Ovary (tissue), 10 donors: ENCODE measurements around the gene CENPVL2. TPM values are rescaled to one million over a fixed set of nuclear protein-coding genes. Genes with fewer than 3 reads are reported as not detected.
"Not testable (repeated sequence)": the region's sequence is repeated elsewhere in the genome, so short reads cannot be mapped to it uniquely, and the experiment has no call there.

ENCODE experiments used
- DNase-seq, 5 donors: peaks; one replicate each; pipeline ENCODE4 v3.0.0-alpha.2; 2019 to 2020
- H3K27ac ChIP-seq, 2 donors: fragments of 200-600 bp; one replicate each; pipeline versions ENCODE4 v1.5.1 to v1.8.0; 2019 to 2022
- H3K27me3 ChIP-seq: fragments of 200-600 bp; one replicate; pipeline ENCODE4 v1.8.0; 2022
- H3K36me3 ChIP-seq: fragments of 200-600 bp; sonication (generic); one replicate; pipeline ENCODE4 v1.5.1; 2019
- H3K4me1 ChIP-seq: one replicate; pipeline ENCODE4 v1.8.1; 2013; ENCODE audit warnings: mild to moderate bottlenecking, moderate library complexity; ENCODE audit not compliant: insufficient read depth
- H3K4me3 ChIP-seq: fragments of 200-600 bp; sonication (generic); one replicate; pipeline ENCODE4 v1.5.1; 2017
- H3K9me3 ChIP-seq, 2 donors: fragments of 200-600 bp in 1 of 2; sonication (generic) in 1 of 2; one replicate each; pipeline versions ENCODE4 v1.5.1 to v1.8.1; 2013 to 2019; ENCODE audit warnings: mild to moderate bottlenecking in 1 of 2, moderate library complexity in 1 of 2
- CTCF ChIP-seq, 3 donors: fragments of 450-650 bp in 2 of 3; fragments of 200-600 bp in 1 of 3; IDR thresholded peaks; one replicate each; pipeline versions ENCODE4 v1.5.1 to v1.8.0; 2016 to 2022; ENCODE audit warnings: antibody characterized with exemption in 3 of 3, mild to moderate bottlenecking in 1 of 3
- EP300 ChIP-seq: sonication (generic); formaldehyde crosslinking; IDR thresholded peaks from one replicate; pipeline ENCODE4 v1.6.1; 2017; ENCODE audit warnings: antibody characterized with exemption
- POLR2A ChIP-seq: fragments of 450-650 bp; IDR thresholded peaks from one replicate; pipeline ENCODE4 v1.6.1; 2017; ENCODE audit warnings: antibody characterized with exemption, mild to moderate bottlenecking, moderate library complexity
- WGBS, 3 donors: extraction: QIAGEN DNeasy Blood & Tissue Kit in 1 of 3; methylation state at CpG; one replicate each; pipeline versions ENCODE4 v1.1.5 to v1.1.7; 2013 to 2017; 5-methylcytosine and 5-hydroxymethylcytosine counted together
- intact Hi-C, 4 donors: fragments of 100-400 bp; cut with DNase I; formaldehyde crosslinking; loops; one replicate each; pipeline versions ENCODE4 v1.11.0 to v1.15.1; 2022 to 2023
- long read RNA-seq, 3 donors: library from polyadenylated mRNA in 2 of 3; unstranded in 2 of 3; transcript quantifications; one replicate each; pipeline ENCODE4 v2.0.0 and lab custom pipeline, GENCODE V29; 2021 to 2026
- polyA plus RNA-seq, 2 donors: library from polyadenylated mRNA; stranded (reverse); fragments of 200-250 nt in 1 of 2; fragments of 350-450 nt in 1 of 2; fragmentation: Illumina TruSeq in 1 of 2; extraction: RNeasy Lipid Tissue Mini Kit (QIAGEN cat#74804) in 1 of 2; gene quantifications; one replicate each; pipeline ENCODE4 v1.2.3, GENCODE V29; 2013 to 2014
- total RNA-seq, 7 donors: library from RNA; depleted of rRNA in 2 of 7; stranded (reverse); fragments of >200 nt in 2 of 7; fragmentation: NEBNext Ultra II Directional in 3 of 7; extraction: Animal tissue kit (Norgen Biotek cat#: 25700) in 3 of 7; gene quantifications; one replicate each; pipeline versions ENCODE4 v1.1.0 to v1.2.4, GENCODE V29; 2016 to 2023
- donor health status: DM: no; HTN: no; CAD: no; lungs with moderate emphysema.
- donor health status: DM: no; HTN: no; CAD: no.
- donor health status: Bipolar disorder and iron deficiency.
- donor health status: DM: yes; HTN: yes; CAD: no.
- donor health status: DM: no; HTN: no; CAD: no.
- donor health status: DM: yes; HTN: yes; CAD: no.

The CENPVL2 gene
- total RNA-seq (not detected), polyA plus RNA-seq (not detected)
- long read RNA-seq, donor 1, result 0 reads
- long read RNA-seq, donor 2, result 0 reads
- long read RNA-seq, donor 3, result 0 reads

- H3K27ac ChIP-seq, intact Hi-C loops, H3K9me3 ChIP-seq, H3K4me1 ChIP-seq, DNase-seq, H3K36me3 ChIP-seq, H3K4me3 ChIP-seq, H3K27me3 ChIP-seq: not testable (repeated sequence)
- WGBS, 3 donors, result no CpG with 5 or more reads among the region's 30 CpGs
Observed at GRCh38 chrX:51682720-51683062, at the start of gene CENPVL2. Gene CENPVL2 (minus strand): TSS chrX:51682831. CDS start chrX:51682831, 0 bp downstream.

GRCh38 chrX:51728202-51728601 is 45.6 kb upstream of the CENPVL2 start:
- H3K36me3 ChIP-seq, result no peaks in the 10 kb centered on the region
- H3K27ac ChIP-seq, result no peak overlapping the region
- intact Hi-C loops, result no loop called here
- H3K4me1 ChIP-seq, result no peaks in the 10 kb centered on the region
- H3K27me3 ChIP-seq, result no peaks in the 10 kb centered on the region
- no peak for TF ChIP-seq EP300
- no peaks in the 10 kb centered on the region for H3K9me3 ChIP-seq
- no peak for DNase-seq
- H3K4me3 ChIP-seq, result no peak overlapping the region

- DNase-seq, H3K27ac ChIP-seq, H3K4me3 ChIP-seq, H3K4me1 ChIP-seq, H3K36me3 ChIP-seq, H3K27me3 ChIP-seq, H3K9me3 ChIP-seq, intact Hi-C loops: not testable (repeated sequence)
- no CpG with 5 or more reads among the region's 18 CpGs for WGBS, 3 donors
Observed at GRCh38 chrX:51712943-51713647, 30.5 kb upstream of the CENPVL2 start.

- DNase-seq, H3K4me1 ChIP-seq, H3K27ac ChIP-seq, H3K9me3 ChIP-seq, H3K4me3 ChIP-seq, H3K36me3 ChIP-seq, H3K27me3 ChIP-seq, intact Hi-C loops: not testable (repeated sequence)
- WGBS, 3 donors, result no CpG with 5 or more reads among the region's 87 CpGs
Observed at GRCh38 chrX:51710277-51711164, 27.9 kb upstream of the CENPVL2 start, which contains the start of gene CENPVL1. Gene CENPVL1 (plus strand): TSS chrX:51710512. CDS start chrX:51710512, 0 bp downstream.

- intact Hi-C loops, result no loop called here
- WGBS, 3 donors, result 84 to 86% (median 86%) methylated on average over 8 of the region's 8 CpGs
- no peak overlapping the region for H3K27ac ChIP-seq
Observed at GRCh38 chrX:51697397-51697796, 14.8 kb upstream of the CENPVL2 start.

GRCh38 chrX:51694254-51694653 is 11.6 kb upstream of the CENPVL2 start:
- no peak for TF ChIP-seq EP300
- TF ChIP-seq POLR2A, result no peak
- TF ChIP-seq CTCF (IDR thresholded peaks at IDR 0.05), result no peak
- intact Hi-C loops, result no loop called here
- Histone ChIP-seq H3K4me1 (no peaks in the 10 kb centered on the region), H3K9me3 (no peaks in the 10 kb centered on the region), H3K4me3 (no peak overlapping the region), H3K36me3 (no peaks in the 10 kb centered on the region), H3K27me3 (no peaks in the 10 kb centered on the region), H3K27ac (no peak overlapping the region)
- no peak for DNase-seq
- 62 to 72% (median 67%) methylated on average over 6 of the region's 6 CpGs for WGBS, 3 donors

More at GRCh38 chrX:51697397-51697796, 14.8 kb upstream of the CENPVL2 start:
- Histone ChIP-seq H3K36me3 (no peaks in the 10 kb centered on the region), H3K27me3 (no peaks in the 10 kb centered on the region), H3K9me3 (no peaks in the 10 kb centered on the region), H3K4me1 (no peaks in the 10 kb centered on the region), H3K4me3 (no peak overlapping the region)
- TF ChIP-seq POLR2A, result no peak
- TF ChIP-seq CTCF (IDR thresholded peaks at IDR 0.05), result no peak
- no peak for TF ChIP-seq EP300
- no peak for DNase-seq

- H3K4me1 ChIP-seq, H3K4me3 ChIP-seq, DNase-seq, H3K27me3 ChIP-seq, intact Hi-C loops, H3K9me3 ChIP-seq, H3K27ac ChIP-seq, H3K36me3 ChIP-seq: not testable (repeated sequence)
- no CpG with 5 or more reads among the region's 88 CpGs for WGBS, 3 donors
Observed at GRCh38 chrX:51681808-51682719, 567 bp downstream of the CENPVL2 start.

GRCh38 chrX:51679689-51680433 is 2.8 kb downstream of the CENPVL2 start:
- H3K9me3 ChIP-seq, H3K4me1 ChIP-seq, H3K36me3 ChIP-seq, intact Hi-C loops, H3K27ac ChIP-seq, DNase-seq, H3K4me3 ChIP-seq, H3K27me3 ChIP-seq: not testable (repeated sequence)
- no CpG with 5 or more reads among the region's 18 CpGs for WGBS, 3 donors
